Glomerular visceral epithelial cell (primary cell): ENCODE data around the gene CDC6.

Experiments
- DNase-seq: peaks from one replicate; pipeline ENCODE4 v3.0.0-alpha.2; 2016; ENCODE audit errors: extremely low spot score

CDC6 gene

GRCh38 chr17:40322358-40323315 is 35.0 kb downstream of the CDC6 start:
- peak; percentile 93 for DNase-seq

GRCh38 chr17:40323391-40324381 is 36.0 kb downstream of the CDC6 start:
- peak; percentile 69 for DNase-seq

DNA sequence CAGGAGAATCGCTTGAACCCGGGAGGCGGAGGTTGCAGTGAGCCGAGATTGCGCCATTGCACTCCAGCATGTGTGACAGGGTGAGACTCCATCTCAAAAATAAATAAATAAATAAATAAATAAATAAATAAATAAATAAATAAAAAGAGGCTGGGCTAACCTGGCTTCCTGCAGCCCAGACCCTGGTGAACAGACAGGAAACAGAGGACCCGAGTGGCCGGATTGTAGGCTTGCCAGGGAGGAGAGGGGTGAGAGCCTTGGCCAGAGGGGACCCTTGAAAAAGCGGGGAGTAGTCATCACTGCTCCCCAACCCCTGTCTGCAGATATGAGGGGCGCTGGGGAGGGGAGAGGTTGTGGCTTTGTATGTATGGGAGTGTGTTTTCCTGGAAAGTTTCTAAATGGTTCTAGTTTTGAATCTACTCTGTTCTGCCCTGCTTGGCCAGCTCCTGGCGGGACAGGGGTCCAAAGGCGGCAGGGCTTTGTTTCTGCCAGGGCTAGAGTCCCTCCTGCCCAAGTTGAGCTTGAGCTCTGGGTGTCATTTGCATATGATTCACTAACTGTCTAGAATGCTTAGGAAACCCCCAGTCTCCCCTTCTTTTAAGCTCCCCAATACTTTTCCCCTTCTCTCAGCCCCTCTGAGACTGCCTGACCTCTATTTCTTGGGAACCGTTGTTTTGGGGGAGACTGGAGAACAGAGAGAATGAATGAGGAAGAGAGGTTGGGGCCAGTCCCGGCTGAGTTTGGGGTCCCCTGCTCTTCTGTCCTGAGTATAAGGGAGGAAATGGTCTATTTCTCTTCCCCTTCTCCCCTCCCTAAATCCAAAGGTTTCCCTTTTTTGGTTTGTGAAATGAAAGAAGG is 37.7 kb downstream of the CDC6 start:
- no peak for DNase-seq

DNA sequence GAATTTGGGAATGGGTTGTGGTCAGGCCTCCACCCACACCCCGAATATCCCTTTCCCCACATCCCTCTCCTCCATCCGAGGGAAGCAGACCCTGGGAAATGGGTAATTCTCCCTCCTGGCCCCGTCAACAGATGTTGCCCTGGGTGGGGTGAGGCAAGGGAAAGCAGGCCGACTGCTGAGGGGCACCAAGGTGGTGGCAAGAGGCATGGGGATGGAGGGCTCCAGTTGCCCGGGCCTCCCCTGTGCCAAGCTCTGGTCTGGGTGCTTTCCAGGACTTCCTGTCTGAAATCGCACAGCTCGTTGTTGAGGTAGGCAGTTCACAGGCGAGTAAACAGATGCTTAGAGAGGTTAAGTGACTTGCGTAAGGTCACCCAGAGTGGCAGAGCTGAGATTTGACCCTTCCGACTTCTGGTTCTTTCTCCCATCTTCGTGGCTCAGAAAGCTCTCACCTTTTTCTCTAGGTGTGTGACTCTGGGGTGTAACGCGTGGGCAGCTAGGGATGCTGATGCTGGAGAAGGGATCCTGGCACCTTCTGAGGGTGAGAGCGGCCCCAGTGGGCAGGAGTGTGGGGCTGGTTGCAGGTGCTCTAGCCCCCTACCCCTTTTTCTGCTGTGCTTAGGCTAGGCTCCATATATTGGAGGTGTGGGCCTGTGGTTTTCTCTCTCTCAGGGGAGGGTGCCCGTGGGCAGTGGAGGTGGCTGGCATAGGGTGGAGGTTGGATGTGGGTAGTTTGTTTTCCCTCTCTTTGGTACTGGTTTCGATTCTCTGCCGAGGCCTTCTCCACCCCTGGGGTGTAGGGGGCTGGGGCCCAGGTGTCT is 38.5 kb downstream of the CDC6 start:
- DNase-seq = no peak

DNA sequence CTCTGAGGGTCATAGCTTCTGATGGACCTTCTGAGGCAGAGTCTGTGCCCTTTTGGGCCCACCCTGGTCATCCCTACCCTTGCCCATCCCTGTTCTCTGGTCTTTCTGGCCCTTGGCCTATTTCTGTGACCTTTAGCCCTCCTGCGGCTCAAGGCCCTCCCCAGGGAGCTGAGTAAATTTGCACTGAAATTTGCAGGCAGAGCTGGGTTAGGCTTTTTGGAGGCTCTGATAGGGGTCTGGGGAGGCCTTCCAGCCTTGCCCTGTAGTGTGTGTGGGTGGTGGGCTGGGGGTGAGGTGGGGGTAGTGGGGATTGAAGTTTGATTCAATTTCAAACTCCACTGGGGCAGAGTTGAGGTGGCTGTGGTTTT is 39.1 kb downstream of the CDC6 start:
- DNase-seq = no peak

GRCh38 chr17:40327244-40327729 is 39.6 kb downstream of the CDC6 start:
- no peak for DNase-seq

DNA sequence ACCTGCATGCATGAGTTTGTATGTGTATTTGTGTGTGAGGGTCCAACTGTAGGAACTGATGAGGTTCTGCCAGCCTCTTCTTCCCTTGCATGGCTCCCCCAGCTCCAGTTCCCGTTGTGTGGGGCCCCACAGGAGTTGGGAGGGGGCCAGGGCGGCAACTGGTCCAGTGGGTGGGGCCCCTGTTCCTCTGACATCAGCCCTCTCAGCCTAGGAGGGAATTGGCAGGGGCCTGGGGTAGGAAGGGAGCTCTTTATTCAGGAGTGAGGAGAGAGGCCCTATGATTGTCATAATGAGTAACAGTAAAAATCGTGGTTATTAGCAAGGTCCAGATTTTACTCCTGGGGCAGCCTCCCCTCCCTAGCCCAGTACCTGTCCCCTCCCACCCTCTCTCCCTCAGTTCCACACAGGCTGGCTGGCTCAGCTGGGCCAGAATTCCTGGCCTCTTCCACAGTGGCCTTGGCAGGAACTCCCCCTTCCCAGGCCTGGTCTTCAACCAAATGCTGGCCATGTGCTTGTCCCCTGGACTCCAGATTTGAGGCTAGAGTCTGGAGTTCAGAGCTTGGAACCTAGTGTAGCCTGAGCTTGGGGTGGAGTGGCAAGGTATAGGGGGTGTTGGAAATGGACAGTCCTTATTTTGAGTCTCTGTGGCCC is 40.2 kb downstream of the CDC6 start:
- no peak for DNase-seq

DNA sequence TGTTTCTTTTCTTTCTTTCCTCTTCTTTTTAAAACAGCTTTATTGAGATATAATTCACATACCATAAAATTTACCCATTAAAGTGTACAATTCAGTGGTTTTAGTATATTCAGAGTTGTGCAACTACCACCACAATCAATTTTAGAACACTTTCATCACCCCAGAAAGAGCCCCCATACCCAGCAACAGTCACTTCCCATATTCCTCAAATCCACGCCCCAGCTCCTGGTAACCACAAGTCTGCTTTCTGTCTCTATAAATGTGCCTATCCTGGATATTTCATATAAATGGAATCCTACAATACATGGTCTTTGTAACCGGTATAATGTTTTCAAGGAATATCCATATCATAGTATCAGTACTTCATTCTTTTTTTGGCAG is 40.7 kb downstream of the CDC6 start:
- DNase-seq = no peak

DNA sequence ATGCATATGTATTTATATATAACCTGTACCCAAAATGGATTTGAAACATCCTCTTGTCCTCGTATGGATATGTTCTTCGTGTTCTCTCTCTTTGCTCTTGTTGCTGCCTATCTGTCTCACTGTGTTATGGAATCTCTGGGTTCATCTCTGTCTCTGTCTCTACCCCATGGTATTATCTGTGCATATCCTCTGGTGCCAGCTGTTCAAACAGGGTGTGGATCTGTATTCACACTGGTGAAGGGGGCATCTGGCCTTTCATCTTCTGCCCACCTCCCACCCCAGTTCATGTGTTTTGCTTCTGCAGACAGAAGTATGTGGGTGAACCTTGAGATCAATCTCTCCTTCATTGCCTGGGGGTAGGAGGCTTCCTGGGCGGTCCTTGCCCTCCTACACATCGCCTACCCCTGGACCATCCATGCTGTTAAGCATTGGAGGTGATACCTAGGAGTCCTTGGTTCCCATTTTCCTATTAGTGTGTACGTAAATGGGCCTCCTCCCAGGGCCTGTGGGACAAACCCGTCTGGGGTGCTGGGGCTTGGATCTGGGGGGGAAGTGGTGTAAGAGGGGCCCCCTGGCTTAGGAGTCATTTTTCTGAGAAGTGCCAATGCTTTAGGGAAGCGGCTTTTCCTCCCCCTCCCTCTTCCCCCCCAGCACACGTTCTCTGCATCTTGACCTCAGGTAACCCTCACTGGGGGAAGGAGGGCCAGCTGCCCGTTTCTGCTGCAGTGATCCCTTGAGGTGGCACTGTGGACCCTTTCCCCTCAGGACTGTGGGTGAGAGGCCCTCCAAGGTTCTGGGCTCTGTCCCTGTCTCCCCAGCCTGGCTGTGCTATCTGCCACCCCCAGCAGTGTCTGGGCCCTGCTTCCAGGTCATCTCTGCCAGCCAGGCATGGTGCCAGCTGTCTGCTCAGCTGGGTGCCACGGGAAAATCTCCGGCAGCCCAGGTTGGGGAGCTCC is 42.4 kb downstream of the CDC6 start:
- peak; percentile 59 for DNase-seq

DNA sequence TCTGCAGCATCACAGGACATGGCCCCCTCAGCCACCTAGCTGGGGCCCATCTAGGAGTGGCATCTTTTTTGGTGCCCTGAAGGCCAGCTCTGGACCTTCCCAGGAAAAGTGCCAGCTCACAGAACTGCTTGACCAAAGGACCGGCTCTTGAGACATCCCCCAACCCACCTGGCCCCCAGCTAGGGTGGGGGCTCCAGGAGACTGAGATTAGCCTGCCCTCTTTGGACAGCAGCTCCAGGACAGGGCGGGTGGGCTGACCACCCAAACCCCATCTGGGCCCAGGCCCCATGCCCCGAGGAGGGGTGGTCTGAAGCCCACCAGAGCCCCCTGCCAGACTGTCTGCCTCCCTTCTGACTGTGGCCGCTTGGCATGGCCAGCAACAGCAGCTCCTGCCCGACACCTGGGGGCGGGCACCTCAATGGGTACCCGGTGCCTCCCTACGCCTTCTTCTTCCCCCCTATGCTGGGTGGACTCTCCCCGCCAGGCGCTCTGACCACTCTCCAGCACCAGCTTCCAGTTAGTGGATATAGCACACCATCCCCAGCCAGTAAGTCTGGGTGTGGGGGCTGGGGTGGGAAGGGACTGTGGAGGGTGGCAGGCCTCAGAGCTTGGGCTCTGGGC is 43.3 kb downstream of the CDC6 start:
- no peak for DNase-seq

- DNase-seq = peak; percentile 88
These were observed 44.3 kb downstream of the CDC6 start for GRCh38 chr17:40331743-40332641.

GRCh38 chr17:40333781-40334448 is 46.2 kb downstream of the CDC6 start:
- DNase-seq = no peak

DNA sequence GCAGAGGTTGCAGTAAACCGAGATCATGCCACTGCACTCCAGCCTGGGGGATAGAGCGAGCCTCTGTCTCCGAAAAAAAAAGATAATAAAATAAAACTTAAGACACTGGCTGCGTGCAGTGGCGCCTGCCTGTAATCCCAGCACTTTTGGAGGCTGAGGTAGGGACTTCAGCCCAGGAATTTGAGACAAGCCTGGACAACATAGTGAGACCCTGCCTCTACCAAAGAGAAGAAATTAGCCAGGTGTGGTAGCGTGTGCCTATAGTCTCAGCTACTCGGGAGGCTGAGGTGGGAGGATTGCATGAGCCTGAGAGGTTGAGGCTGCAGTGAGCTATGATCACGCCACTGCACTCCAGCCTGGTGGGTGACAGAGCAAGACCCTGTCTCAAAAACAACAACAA is 47.9 kb downstream of the CDC6 start:
- no peak for DNase-seq

GRCh38 chr17:40337351-40337750 is 49.7 kb downstream of the CDC6 start:
- DNase-seq = no peak

- no peak for DNase-seq
These were observed 50.4 kb downstream of the CDC6 start for GRCh38 chr17:40338058-40338457.

- DNase-seq = no peak
These were observed 51.4 kb downstream of the CDC6 start for GRCh38 chr17:40338941-40339649.
